GM19467 (cell line): Measurements from ENCODE around the gene NUDT1.

Experiments
- ATAC-seq: cut with Tn5 transposase; IDR thresholded peaks from one replicate; pipeline ENCODE4 v1.9.1; 2021; ENCODE audit warnings: mild to moderate bottlenecking, moderate library complexity; ENCODE audit not compliant: unreplicated experiment

NUDT1 gene

GRCh38 chr7:2204446-2204845 lies 37.6 kb upstream of the NUDT1 start:
- ATAC-seq: no peak

- ATAC-seq: no peak
Observed at GRCh38 chr7:2205036-2205780, 36.8 kb upstream of the NUDT1 start.

GRCh38 chr7:2208712-2209111 lies 33.3 kb upstream of the NUDT1 start:
- no peak for ATAC-seq

- ATAC-seq: no peak
Observed at GRCh38 chr7:2209146-2209960, 32.7 kb upstream of the NUDT1 start.

GRCh38 chr7:2209961-2210323 lies 32.1 kb upstream of the NUDT1 start:
- ATAC-seq: no peak

- no peak for ATAC-seq
Observed at GRCh38 chr7:2210551-2211258, 31.3 kb upstream of the NUDT1 start.

- ATAC-seq: no peak
Observed at GRCh38 chr7:2211259-2211880, 30.7 kb upstream of the NUDT1 start.

- ATAC-seq: no peak
Observed at GRCh38 chr7:2211926-2212325, 30.1 kb upstream of the NUDT1 start.

- no peak for ATAC-seq
Observed at GRCh38 chr7:2212906-2213305, 29.1 kb upstream of the NUDT1 start.

GRCh38 chr7:2213551-2214215 lies 28.3 kb upstream of the NUDT1 start:
- no peak for ATAC-seq

- no peak for ATAC-seq
Observed at GRCh38 chr7:2214636-2215035, 27.4 kb upstream of the NUDT1 start.

- ATAC-seq: no peak
Observed at GRCh38 chr7:2215851-2216250, 26.2 kb upstream of the NUDT1 start.

- ATAC-seq: no peak
Observed at GRCh38 chr7:2217206-2217605, 24.8 kb upstream of the NUDT1 start.

- no peak for ATAC-seq
Observed at GRCh38 chr7:2217716-2218443, 24.1 kb upstream of the NUDT1 start.

- no peak for ATAC-seq
Observed at GRCh38 chr7:2218444-2218785, 23.6 kb upstream of the NUDT1 start.

- ATAC-seq: no peak
Observed at GRCh38 chr7:2219136-2219535, 22.9 kb upstream of the NUDT1 start.

GRCh38 chr7:2219606-2220005 lies 22.4 kb upstream of the NUDT1 start:
- ATAC-seq: no peak

- no peak for ATAC-seq
Observed at GRCh38 chr7:2220030-2220429, 22.0 kb upstream of the NUDT1 start.

GRCh38 chr7:2220506-2220905 lies 21.5 kb upstream of the NUDT1 start:
- ATAC-seq: no peak

GRCh38 chr7:2220954-2221353 lies 21.1 kb upstream of the NUDT1 start:
- ATAC-seq: no peak
